ENCODE results near the gene S100A10.

The S100A10 gene, protein sequence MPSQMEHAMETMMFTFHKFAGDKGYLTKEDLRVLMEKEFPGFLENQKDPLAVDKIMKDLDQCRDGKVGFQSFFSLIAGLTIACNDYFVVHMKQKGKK

DNA sequence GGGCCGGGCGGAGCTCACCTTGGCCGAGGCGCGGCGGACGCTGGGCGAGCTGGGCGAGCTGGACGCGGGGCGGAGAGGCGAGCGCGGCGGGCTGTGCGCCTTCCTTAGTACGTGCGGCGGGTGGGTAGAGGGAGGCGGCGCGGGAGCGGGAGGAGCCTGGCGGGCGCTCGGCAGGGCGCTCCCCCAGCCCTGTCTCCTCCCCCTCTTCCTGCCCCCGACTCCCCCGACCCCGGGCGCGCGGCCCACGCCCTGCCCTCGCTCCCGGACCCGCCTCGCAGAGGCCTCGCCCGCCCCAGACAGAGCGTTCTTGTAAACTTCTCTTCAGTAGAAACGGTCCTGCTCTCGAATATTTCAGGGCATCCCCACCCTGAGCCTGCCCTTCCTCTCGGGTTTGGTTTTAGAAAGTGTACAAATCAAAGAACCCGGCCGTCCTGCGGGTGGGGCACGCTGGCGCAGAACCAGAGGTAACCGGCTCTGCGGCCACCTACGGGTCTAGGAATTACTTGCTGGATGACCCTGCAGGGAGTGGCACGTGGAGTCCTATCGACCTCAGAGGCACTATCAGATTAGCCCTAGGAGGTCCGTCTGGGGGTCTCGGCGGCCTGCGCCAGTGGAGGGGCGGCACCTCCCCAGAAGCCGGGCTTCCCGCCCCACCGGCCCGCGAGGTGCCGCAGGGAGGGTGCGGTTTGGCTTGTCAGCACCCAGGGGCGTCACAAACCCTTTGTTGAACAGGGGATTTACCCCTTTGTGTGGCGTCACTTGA is at the start of gene S100A10:
Gene S100A10, minus strand, starts transcription at position 126 of the 763 bp plus-strand sequence. CDS start 7,629 bp downstream, outside the sequence.
- DNase-seq (ENCODE audit: low read depth in 2 of 2), result peak; percentile 53 to 68

DNA sequence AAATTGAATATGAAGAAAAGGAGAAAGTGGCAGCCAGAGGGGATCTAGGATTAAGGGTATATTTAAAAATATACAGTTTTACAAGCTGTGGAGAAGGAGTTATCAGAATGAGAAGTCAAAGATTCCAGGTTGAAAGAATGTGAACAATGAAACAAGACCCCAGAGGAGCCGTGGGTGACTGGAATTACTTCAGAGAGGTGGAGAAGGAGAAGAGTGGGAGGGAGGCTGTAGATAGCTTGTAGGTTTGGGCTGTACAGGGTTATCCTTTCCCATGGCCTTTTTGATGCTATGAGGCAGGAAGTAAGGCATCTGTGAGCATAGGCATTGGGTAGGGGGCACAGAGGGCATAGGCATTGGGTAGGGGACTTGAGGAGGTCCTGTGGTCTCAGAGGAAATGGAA is 48.4 kb upstream of the S100A10 start:
- no peak for DNase-seq (ENCODE audit: low read depth in 2 of 2)

DNA sequence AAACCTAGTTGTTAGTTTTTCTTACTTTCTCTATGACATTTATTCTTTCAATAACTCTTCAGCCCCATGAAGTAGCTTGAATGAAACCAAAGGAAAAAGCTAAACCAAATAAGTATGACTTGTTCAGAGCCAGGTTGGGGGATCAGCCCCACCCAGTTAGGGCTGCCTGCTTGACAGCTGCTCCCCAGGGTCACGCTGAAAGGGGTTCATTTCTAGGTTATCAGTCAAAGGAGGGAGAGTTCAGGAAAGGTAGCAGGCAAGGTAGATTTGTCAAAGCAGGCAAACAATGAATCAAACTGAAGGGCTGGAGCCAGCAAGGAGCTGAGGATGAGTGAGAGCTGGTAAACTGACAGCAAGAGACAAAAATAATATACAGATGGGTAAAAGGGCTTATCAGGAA is 46.2 kb upstream of the S100A10 start:
- DNase-seq (ENCODE audit: low read depth in 2 of 2), result no peak

DNA sequence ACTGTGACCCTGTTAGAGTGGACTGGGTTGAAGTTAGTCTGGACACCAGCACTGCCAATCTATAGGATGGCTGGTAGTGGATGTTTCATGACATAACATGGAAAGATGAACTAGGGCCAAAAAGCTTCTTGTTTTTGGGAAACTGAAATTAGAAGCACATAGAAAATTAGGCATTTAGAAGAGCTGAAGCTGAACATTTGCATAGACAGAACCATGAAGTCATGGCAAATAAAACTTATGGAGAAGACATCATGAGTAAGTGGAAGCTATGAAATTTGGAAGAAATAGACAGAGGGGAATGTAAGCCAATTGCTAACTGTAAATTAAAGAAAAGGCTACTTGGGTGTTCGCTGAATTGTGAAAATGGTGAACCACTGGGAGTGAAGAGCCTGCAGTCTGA is 45.8 kb upstream of the S100A10 start:
- no peak for DNase-seq (ENCODE audit: low read depth in 2 of 2)

DNA sequence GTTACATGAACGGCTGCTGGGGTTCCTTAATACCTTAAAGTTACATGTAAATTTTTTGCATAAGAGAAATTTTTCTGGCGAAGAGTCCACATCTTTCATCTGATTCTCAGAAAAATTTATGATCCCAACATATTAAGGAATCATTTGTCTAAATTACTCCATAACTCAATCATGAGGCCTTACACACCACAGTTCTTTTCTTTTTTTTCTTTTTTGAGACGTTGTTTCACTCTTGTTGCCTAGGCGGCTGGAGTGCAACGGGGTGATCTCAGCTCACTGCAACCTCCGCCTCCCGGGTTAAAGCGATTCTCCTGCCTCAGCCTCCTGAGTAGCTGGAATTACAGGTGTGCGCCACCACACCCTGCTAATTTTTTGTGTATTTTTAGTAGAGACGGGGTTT is 45.2 kb upstream of the S100A10 start:
- no peak for DNase-seq (ENCODE audit: low read depth in 2 of 2)

DNA sequence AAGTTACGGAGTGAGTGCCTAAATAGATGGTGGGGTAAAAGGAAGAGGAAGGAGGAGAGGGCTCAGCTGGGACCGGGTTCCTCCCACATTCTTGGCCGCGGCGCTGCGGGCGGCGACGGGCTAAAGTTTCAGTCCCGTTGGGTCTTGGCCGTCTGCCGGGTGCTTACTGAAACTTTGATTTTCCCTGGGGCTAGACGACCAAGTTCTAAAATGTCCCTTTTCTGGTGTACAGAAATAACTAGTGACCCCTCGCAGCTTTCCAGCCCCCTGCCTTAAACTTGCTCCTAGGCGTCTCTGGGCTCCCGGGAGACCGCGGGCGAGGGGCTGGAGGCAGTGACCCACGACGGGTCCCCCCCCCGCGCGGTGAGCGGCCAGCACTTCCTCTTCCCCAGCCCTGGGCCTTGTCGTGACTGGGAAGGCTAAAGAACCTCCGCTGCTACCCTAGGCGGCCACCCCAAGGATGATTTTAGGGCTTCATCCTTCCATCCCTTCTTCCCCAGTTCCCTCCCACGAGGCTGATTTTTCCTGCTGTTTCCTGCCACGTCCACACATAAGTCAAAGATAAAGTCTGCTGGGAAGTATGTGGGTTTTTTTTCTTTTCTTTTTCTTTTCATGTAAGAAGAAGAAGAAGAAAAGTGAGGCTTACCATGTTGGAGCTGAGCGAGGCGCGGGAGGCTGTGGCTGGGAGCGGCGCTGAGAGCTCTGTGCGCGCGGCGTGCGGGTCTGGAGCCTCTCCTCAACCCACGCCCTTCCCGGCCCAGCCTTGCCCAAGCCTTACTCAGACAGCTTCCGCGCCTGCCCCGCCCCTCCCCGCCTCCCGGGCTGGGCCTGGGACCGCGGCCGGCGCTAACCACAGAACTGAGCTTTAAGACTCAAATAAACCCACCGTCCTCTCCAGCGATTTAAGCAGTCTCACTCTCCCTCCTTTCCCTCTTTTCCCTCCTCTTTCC is 42.9 kb upstream of the S100A10 start, which contains the start of gene S100A11:
Gene S100A11, minus strand, starts transcription at position 738 of the 950 bp plus-strand sequence. Its CDS starts 89 bp downstream, at position 649.
- DNase-seq (ENCODE audit: low read depth in 2 of 2), result peak; percentile 60 to 69

DNA sequence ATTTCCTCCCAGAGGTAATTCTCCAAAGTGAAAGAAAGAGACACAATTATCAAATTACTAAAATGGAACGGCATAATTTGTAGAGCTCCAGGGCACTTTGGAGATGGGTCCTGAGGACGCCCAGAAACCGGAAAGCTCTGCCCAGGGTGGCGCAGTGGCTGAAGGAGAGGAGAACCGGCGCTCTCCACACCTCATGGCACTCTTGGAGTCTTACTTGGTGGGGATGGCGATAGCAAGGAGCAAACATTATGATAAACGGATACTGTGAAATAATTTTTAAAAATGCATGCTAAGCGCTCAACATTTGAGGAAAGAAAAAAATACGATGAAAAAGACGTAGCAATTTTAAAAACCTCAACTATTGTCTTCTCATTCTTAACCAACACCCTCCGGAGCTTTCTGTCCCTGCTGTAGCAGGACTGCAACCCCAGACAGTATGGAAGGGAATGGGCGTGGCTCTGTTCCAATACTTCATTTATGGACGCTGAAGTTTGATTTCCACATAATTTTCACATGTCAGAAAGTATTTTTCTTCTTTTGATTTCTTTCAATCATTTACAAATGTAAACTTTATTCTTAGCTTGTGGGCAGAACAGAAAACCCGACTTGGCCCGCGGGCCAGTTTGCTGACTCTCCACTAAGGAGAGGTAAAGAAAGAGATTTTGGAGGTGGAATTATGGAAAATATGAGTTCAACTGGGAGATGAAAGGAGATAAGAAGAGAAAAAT is 42.0 kb upstream of the S100A10 start:
- no peak for DNase-seq (ENCODE audit: low read depth in 2 of 2)

DNA sequence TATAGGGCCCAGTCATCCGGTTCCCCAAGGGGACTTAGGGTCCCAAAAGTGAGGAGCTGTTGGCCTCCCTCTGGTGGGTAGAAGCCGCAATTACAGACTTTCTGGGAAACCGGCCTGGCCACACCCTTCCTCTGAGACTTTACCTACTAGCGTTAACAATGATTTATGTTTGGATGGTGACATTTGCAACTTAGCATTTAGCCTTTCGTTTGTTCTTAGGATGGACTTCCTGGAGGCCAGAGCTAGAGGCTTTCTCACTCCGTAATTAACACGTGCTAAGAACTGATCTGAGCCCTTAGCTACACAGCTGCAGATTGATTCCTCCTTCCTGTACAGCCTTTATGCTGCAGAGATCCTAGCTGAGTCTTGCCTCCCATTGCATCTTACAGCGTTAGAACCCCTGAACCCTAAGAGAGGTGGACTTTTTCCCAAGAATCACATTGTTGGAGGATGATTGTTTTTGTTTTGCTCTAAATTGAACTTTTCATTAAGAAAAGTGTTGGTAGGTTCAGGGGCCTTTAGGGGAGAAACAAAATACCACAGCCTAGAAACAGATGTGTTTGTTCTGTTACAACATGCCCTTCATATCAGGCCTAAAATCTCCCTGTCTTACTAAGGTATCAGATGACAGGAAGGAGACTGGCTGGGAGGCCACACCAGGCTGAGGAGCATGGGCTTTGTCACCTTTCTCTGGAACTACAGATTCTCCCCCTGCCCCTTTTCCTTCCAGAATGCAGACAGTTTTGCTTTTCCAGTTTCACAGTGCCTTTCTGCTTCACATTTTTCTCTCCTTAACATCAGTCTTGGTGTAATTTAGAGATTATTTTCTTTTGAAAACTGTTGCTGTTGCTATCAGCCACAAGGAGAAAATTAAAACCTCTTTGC is 41.2 kb upstream of the S100A10 start:
- DNase-seq (ENCODE audit: low read depth in 2 of 2), result peak; percentile 42 to 44

DNA sequence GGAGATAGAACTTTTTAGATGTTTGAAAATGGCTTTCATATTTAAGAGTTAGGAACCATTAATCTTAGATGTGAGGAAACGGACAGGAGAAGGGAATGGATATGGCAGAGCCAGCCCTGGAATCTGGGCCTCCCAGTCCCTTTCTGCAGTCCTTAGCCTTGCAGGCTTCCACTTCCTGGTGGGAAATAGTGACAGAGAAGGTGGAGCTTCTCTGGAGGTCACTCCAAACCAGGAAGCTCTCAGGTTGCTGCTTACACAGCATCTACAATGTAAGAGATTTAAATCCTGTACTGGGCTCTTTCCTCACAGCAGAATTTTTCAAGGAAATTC is 40.6 kb upstream of the S100A10 start:
- DNase-seq (ENCODE audit: low read depth in 2 of 2), result no peak

DNA sequence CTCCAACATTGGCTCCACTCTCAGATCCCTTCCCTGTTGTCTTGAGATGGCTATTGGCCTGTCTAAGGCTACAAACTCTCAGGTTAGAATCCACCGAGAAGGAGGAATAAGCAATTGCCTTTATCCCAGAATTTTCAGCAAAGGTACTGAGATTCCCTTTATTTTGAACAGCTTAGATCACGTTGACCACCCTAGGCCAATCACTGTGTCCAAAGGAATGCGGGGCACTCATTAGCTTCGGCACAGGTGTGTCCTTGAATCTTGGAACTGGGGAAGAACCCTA is 36.2 kb upstream of the S100A10 start:
- no peak for DNase-seq (ENCODE audit: low read depth in 2 of 2)

DNA sequence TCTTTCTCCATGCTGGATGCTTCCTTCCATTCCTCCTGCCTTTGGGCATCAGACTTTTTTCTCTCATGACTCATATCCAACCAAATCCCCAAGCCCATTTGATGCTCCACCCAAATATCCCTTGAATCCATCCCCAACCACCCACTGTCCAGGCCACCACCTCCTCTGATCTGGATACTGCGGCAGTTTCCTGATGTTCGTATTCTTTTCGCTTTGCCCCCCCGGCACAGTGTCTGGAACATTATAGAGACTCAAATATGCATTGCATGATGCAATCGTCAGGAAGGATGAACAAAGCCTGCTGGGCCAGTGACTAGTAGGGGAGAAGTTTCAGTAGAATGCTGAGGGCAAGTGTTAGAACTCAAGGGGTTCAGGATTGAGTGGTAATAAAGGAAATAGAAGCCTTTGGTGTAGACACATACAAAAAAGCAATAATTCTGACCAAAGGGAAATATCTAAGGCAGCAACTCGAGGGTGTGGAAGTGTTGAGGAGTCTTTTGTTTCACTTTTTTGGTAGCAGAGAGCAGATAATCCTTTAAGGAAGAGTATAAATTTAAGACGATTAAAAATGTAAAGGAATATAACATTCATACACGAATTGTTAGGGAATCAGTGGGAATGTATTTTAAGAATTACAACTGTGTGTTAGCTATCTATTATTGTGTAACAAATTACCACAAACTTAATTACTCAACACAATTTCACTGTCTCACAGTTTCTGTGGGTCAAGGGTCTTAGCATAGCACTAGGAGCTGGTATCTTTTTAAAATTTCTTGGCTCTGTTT is 35.7 kb upstream of the S100A10 start:
- no peak for DNase-seq (ENCODE audit: low read depth in 2 of 2)

DNA sequence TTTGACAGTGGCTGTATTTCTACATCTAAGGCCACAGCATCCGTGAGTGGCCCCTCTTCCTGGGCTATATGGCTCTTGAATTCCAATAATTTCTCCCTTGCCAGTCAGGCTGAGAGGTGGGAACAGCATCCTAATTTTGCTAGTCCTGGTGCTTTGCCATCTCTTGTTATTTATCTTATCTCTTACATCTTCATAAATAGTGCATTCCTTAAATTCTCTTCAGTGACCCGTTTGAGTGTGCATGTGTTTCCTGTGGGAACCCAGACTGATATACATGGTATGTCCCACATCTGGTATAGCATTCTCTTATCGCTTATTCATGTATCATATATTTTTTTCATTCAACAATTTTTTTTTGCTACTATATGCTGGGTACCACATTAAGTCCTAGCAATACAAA is 33.2 kb upstream of the S100A10 start:
- no peak for DNase-seq (ENCODE audit: low read depth in 2 of 2)

DNA sequence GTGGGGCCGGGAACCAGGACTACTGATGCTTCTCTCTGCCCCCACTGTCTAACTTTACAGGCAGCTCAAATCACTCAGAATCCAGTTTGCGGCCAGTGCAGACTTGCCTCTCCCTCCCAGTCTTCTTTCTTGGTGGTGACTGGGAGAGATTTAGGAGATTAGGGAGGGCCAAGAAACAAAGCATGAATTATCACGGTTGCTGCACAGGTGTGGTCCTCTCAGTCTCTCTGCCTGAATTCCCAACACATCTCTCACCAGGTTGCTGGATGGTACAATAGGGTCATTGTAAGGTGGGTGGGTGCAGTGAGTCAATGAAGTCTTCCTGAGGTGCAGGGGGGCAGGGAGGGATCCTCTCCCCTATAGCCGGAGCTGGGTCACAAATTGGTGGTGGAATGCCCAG is 30.6 kb upstream of the S100A10 start:
- DNase-seq (ENCODE audit: low read depth in 2 of 2), result no peak

DNA sequence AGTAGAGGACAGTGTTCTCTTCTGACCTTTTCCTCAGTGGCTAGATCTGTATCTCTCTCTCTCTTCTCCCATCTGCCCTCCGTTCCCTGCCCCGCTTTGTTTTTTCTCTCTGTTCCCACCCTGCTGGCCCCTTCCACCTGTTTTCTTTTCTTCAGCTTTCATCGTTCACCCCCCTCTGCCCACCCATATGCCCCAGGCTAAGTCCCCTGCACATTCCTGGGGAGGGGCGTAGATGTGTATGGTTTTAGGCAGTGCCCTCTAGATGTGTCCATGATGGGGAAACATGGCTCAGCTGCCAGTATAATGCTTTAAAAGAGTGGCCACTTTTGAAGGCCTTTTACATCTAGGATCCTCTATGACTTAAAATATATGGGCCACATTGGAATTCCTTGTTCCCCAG is 29.6 kb upstream of the S100A10 start:
- DNase-seq (ENCODE audit: low read depth in 2 of 2), result no peak

DNA sequence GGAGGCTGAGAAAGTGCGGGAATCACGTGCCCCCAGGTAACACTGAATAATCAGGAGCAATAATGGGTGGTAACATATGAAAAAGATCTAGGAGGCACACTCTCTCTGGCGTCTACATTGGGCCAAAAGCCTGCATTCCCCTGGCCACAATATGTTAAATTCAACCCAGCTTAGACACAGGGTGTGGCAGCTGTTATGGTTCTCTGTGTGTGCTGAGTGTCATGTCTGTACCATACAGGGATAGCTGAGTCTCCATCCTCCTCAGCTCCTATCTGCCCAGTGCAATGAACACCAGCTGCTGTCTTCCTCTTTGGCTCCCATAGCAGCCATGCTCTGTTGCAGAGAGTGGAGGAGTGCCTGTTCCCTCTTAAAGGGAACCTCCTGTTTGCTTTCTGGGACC is 28.8 kb upstream of the S100A10 start:
- DNase-seq (ENCODE audit: low read depth in 2 of 2), result no peak

DNA sequence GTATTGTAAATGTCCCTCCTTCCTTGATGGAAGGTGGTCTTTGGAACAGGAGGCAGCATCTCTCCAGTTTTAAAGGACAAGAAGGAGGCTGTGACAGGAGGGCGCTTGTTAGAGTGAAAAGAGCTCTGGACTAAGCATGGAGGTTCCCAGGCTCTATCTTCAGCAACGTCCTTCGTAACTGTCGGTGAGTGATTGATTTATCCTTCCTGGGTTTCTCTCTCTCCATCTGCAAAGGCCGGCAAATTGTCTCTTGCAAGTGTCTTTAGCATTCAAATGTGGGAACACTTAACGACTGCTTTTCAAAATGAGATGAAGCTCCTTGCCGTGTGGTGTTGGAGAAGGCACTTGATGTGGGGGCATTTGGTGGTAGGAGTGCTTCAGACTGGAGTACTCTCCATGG is 27.9 kb upstream of the S100A10 start:
- DNase-seq (ENCODE audit: low read depth in 2 of 2), result no peak

DNA sequence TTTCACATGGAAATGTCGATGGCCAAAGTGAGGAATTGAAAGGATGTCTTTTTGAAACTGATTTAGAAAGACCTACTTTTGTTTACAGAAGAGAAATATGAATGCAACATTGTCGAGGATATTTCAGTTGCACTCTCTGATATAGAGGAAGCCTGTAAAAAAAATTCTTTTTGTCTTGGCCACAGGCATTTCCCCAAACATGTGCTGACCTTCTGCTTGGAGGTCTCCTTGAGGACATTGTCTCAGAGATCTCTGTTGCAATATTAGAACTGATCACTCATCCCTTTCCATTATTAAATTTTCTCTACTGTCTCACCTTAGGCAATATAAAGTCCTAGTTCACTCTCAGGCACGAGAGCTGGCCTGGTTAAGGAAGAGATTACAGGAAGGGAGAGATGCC is 27.2 kb upstream of the S100A10 start:
- no peak for DNase-seq (ENCODE audit: low read depth in 2 of 2)

DNA sequence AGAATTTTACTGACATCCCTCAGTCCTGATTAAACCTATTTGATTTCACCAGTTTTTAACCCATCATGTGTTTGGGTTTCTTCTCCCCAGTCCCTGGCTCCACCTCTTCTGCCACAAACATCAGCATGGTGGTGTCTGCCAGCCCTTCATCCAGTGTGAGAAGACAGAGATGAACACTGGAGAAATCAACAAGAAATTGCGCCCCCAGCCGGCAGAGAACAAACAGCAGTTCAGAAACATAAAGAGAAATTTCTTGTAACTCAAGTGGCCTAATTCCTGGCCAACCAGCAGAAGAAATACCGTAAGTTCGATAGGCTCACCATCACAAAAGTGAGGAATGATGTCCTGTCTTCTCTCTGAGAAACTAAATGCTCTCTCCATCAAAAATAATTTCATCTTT is 24.9 kb upstream of the S100A10 start:
- no peak for DNase-seq (ENCODE audit: low read depth in 2 of 2)

DNA sequence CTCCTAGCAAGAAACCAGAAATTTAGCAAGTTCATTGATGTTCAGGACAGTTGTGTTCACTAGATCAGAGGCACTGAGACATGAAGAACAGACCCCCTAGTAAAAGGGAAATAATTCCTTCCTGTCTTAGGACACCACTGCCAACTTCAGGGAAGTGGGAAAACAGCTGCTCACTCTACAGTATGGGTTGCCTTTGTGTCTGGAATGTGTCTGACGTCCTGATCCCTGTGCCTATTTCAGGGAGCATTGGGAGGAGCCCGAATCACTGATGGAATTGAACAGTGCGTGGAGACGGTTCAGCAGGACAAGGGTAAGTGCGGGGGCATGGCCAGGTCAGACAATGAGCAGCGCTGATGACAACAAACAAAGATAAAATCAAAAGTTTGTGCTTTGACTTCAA is 22.1 kb upstream of the S100A10 start:
- DNase-seq (ENCODE audit: low read depth in 2 of 2), result no peak

DNA sequence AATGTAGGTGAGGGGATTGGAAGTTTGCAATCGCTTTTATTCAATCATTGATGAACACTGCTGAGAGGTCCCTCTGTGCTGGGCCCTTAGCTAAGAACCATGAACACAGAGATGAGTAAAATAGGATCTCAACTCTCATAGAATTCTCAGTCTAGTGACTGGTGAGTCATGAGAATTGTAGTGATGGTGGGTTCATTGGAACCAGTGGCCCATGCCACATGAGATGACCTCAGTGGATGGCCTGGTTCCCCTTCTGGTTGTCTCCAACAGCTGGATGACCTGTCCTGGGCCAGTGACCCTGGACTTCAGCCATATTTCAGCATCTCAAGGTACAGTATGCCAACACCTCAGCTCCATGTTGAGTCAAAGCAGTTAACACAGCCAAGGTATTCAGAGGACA is 21.3 kb upstream of the S100A10 start:
- DNase-seq (ENCODE audit: low read depth in 2 of 2), result no peak

Measured in stimulated activated CD4-positive, alpha-beta T cell treated with anti-CD3 and anti-CD28 coated beads, Interleukin-1b, Interleukin-23, amount 100 ng/mL, for 4 hours (primary cell).